ENCODE measurements around the gene C7orf33. TPM values are rescaled to one million over a fixed set of nuclear protein-coding genes. Genes with fewer than 3 reads are reported as not detected.

The C7orf33 gene
- total and polyA plus RNA-seq, 2 experiments from 2014 or later = not detected

DNA sequence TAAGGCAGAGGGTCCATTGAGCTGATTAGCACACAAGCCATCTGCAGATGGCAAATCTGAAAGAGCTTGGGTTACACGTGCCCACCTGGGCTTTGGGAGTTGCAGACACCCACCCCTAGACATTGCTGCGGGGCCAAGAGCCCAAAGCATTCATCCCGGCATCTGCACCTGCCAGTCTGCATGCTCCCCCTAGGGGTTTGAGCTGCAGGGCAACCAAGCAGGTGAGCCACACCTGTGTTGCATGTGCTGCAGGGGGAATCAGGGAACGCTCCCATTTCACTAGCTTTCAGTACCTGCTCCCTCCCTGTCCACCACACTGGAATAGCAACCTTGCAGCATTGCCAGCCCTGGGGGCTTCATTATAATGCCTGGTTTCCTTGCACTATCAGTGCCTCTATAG lies 21.1 kb downstream of the C7orf33 start:
- no peak overlapping the region for H3K4me3 ChIP-seq
- no peaks in the 10 kb centered on the region for H3K27me3 ChIP-seq (ENCODE audit: insufficient read depth)
- ATAC-seq (peak; percentile 86), DNase-seq (ENCODE audit: low spot score) (peak; percentile 78)
- TF ChIP-seq ZNF331 (CRISPR knock-in tag; IDR thresholded peaks at IDR 0.05; ENCODE audit: low read depth) = no peak
- TF ChIP-seq, protein P1, sequence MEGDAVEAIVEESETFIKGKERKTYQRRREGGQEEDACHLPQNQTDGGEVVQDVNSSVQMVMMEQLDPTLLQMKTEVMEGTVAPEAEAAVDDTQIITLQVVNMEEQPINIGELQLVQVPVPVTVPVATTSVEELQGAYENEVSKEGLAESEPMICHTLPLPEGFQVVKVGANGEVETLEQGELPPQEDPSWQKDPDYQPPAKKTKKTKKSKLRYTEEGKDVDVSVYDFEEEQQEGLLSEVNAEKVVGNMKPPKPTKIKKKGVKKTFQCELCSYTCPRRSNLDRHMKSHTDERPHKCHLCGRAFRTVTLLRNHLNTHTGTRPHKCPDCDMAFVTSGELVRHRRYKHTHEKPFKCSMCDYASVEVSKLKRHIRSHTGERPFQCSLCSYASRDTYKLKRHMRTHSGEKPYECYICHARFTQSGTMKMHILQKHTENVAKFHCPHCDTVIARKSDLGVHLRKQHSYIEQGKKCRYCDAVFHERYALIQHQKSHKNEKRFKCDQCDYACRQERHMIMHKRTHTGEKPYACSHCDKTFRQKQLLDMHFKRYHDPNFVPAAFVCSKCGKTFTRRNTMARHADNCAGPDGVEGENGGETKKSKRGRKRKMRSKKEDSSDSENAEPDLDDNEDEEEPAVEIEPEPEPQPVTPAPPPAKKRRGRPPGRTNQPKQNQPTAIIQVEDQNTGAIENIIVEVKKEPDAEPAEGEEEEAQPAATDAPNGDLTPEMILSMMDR (conservative IDR thresholded peaks at IDR 0.05; ENCODE audit: low read depth in 2 of 2) = peak; percentile 53 to 80
- Mint-ChIP-seq H3K4me1 (peaks cover 30% of the 10 kb centered on the region), H3K27me3 (ENCODE audit: insufficient read depth, low read depth, poor library complexity) (peaks cover 8% of the 10 kb centered on the region), H3K9me3 (peaks cover 6% of the 10 kb centered on the region; the same call in 2 of the 3 replicates), H3K36me3 (ENCODE audit: low read depth) (peaks cover 3% of the 10 kb centered on the region; the same call in 1 of the 3 replicates), H3K4me3 (no peak overlapping the region), H3K27ac (no peak overlapping the region)
- H3F3A ChIP-seq (replicated peaks; ENCODE audit: low read depth) = no peaks in the 10 kb centered on the region
- H3K36me3 ChIP-seq (ENCODE audit: insufficient read depth) = no peaks in the 10 kb centered on the region
- H3K9me2 ChIP-seq (ENCODE audit: insufficient read depth) = no peaks in the 10 kb centered on the region
- no peak overlapping the region for H3K4me2 ChIP-seq
- H3K27ac ChIP-seq (ENCODE audit: low read depth) = no peak overlapping the region
- peak overlapping the region; percentile 41; the same call in 1 of the 2 replicates for H2AFZ ChIP-seq
- H3K79me2 ChIP-seq (replicated peaks; ENCODE audit: insufficient read depth) = no peaks in the 10 kb centered on the region
- no peaks in the 10 kb centered on the region for H4K20me1 ChIP-seq (replicated peaks; ENCODE audit: insufficient read depth)
- H3K4me1 ChIP-seq (ENCODE audit: insufficient read depth) = peaks cover 21% of the 10 kb centered on the region

DNA sequence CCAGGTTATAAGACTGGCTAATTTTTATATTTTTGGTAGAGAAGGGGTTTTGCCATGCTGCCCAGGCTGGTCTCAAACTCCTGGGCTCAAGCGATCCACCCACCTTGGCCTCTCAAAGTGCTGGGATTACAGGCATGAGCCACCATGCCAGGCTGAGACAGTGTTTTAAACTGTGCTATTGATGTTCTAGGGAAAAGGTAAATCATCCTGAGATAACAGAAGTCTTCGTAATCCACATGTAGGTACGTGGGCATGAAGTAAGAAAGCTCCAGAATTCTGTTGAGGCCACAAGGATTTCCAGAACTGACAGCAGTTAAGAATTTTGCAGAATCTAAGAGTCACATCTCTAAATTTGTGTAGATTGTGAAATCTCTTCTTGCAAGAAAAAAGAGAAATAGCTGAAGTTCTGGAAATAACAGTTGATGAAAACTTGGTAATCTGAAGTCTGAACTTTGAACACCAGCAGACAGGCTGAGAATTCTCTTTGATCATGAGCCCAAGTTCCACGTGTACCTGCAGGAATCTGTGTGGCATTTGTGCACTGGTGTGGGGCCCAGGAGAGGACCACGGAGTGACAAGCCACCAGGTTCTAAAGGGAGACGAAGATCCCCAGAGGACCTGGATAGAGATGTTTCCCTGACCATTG lies 24.6 kb downstream of the C7orf33 start:
- Histone ChIP-seq H3K36me3 (ENCODE audit: insufficient read depth) (no peaks in the 10 kb centered on the region), H3K4me3 (no peak overlapping the region), H3K27ac (ENCODE audit: low read depth) (no peak overlapping the region), H4K20me1 (replicated peaks; ENCODE audit: insufficient read depth) (no peaks in the 10 kb centered on the region), H3F3A (replicated peaks; ENCODE audit: low read depth) (no peaks in the 10 kb centered on the region), H3K4me2 (no peak overlapping the region), H3K27me3 (ENCODE audit: insufficient read depth) (no peaks in the 10 kb centered on the region), H3K9me2 (ENCODE audit: insufficient read depth) (no peaks in the 10 kb centered on the region), H3K4me1 (ENCODE audit: insufficient read depth) (no peaks in the 10 kb centered on the region), H3K79me2 (replicated peaks; ENCODE audit: insufficient read depth) (no peaks in the 10 kb centered on the region), H2AFZ (no peak overlapping the region)
- Mint-ChIP-seq H3K9me3 (peaks cover 10% of the 10 kb centered on the region; the same call in 1 of the 3 replicates), H3K36me3 (ENCODE audit: low read depth) (no peaks in the 10 kb centered on the region), H3K4me1 (peaks cover 6% of the 10 kb centered on the region), H3K27me3 (ENCODE audit: insufficient read depth, low read depth, poor library complexity) (peaks cover 2% of the 10 kb centered on the region), H3K4me3 (no peak overlapping the region), H3K27ac (no peak overlapping the region)
- ATAC-seq = no peak
- DNase-seq (ENCODE audit: low spot score) = no peak
- TF ChIP-seq, protein P1 (conservative IDR thresholded peaks at IDR 0.05; ENCODE audit: low read depth in 2 of 2) = no peak
- TF ChIP-seq, protein P2, sequence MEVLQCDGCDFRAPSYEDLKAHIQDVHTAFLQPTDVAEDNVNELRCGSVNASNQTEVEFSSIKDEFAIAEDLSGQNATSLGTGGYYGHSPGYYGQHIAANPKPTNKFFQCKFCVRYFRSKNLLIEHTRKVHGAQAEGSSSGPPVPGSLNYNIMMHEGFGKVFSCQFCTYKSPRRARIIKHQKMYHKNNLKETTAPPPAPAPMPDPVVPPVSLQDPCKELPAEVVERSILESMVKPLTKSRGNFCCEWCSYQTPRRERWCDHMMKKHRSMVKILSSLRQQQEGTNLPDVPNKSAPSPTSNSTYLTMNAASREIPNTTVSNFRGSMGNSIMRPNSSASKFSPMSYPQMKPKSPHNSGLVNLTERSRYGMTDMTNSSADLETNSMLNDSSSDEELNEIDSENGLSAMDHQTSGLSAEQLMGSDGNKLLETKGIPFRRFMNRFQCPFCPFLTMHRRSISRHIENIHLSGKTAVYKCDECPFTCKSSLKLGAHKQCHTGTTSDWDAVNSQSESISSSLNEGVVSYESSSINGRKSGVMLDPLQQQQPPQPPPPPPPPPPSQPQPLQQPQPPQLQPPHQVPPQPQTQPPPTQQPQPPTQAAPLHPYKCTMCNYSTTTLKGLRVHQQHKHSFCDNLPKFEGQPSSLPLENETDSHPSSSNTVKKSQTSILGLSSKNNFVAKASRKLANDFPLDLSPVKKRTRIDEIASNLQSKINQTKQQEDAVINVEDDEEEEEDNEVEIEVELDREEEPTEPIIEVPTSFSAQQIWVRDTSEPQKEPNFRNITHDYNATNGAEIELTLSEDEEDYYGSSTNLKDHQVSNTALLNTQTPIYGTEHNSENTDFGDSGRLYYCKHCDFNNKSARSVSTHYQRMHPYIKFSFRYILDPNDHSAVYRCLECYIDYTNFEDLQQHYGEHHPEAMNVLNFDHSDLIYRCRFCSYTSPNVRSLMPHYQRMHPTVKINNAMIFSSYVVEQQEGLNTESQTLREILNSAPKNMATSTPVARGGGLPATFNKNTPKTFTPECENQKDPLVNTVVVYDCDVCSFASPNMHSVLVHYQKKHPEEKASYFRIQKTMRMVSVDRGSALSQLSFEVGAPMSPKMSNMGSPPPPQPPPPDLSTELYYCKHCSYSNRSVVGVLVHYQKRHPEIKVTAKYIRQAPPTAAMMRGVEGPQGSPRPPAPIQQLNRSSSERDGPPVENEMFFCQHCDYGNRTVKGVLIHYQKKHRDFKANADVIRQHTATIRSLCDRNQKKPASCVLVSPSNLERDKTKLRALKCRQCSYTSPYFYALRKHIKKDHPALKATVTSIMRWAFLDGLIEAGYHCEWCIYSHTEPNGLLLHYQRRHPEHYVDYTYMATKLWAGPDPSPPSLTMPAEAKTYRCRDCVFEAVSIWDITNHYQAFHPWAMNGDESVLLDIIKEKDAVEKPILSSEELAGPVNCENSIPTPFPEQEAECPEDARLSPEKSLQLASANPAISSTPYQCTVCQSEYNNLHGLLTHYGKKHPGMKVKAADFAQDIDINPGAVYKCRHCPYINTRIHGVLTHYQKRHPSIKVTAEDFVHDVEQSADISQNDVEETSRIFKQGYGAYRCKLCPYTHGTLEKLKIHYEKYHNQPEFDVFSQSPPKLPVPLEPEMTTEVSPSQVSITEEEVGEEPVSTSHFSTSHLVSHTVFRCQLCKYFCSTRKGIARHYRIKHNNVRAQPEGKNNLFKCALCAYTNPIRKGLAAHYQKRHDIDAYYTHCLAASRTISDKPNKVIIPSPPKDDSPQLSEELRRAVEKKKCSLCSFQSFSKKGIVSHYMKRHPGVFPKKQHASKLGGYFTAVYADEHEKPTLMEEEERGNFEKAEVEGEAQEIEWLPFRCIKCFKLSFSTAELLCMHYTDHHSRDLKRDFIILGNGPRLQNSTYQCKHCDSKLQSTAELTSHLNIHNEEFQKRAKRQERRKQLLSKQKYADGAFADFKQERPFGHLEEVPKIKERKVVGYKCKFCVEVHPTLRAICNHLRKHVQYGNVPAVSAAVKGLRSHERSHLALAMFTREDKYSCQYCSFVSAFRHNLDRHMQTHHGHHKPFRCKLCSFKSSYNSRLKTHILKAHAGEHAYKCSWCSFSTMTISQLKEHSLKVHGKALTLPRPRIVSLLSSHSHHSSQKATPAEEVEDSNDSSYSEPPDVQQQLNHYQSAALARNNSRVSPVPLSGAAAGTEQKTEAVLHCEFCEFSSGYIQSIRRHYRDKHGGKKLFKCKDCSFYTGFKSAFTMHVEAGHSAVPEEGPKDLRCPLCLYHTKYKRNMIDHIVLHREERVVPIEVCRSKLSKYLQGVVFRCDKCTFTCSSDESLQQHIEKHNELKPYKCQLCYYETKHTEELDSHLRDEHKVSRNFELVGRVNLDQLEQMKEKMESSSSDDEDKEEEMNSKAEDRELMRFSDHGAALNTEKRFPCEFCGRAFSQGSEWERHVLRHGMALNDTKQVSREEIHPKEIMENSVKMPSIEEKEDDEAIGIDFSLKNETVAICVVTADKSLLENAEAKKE (CRISPR knock-in tag; IDR thresholded peaks at IDR 0.05) = no peak
- TF ChIP-seq CREB1 (CRISPR knock-in tag; IDR thresholded peaks at IDR 0.05; ENCODE audit: low read depth) = no peak
- TF ChIP-seq, protein P3, sequence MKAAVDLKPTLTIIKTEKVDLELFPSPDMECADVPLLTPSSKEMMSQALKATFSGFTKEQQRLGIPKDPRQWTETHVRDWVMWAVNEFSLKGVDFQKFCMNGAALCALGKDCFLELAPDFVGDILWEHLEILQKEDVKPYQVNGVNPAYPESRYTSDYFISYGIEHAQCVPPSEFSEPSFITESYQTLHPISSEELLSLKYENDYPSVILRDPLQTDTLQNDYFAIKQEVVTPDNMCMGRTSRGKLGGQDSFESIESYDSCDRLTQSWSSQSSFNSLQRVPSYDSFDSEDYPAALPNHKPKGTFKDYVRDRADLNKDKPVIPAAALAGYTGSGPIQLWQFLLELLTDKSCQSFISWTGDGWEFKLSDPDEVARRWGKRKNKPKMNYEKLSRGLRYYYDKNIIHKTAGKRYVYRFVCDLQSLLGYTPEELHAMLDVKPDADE (IDR thresholded peaks at IDR 0.05) = no peak
